ENCODE results near the gene STARD6.

Gene STARD6

GRCh38 chr18:54277899-54278298 is 79.8 kb downstream of the STARD6 start:
- Histone ChIP-seq H3K9me3 (no peaks in the 10 kb centered on the region), H3K27me3 (no peaks in the 10 kb centered on the region), H3K27ac (no peak overlapping the region), H3K36me3 (peaks cover 34 to 45% (median 40%) of the 10 kb centered on the region in 3 donors), H3K4me3 (no peak overlapping the region), H3K4me1 (peaks cover 0 to 3% (median 0%) of the 10 kb centered on the region in 4 donors)
- no peak for TF ChIP-seq CTCF (IDR thresholded peaks at IDR 0.05)
- DNase-seq = no peak
- intact Hi-C loops (cut with DNase I; ENCODE audit: low total_unique reads) = no loop called here
